ENCODE data around the gene ANKRD17.

The ANKRD17 gene

GRCh38 chr4:73222466-73223257, 35.9 kb downstream of the ANKRD17 start:
- peak; percentile 89 for TF ChIP-seq YY1 (IDR thresholded peaks at IDR 0.05; ENCODE audit: low read depth)
- TF ChIP-seq REST (IDR thresholded peaks at IDR 0.05; ENCODE audit: low read depth), result no peak
- peak; percentile 56; the same call in 1 of the 2 replicates for TF ChIP-seq NFIC (IDR thresholded peaks at IDR 0.05)
- no peak for TF ChIP-seq CREB1 (IDR thresholded peaks at IDR 0.05; ENCODE audit: low read depth)
- no peak for TF ChIP-seq RAD21 (IDR thresholded peaks at IDR 0.05; ENCODE audit: low read depth)
- no peak for TF ChIP-seq FOXM1 (IDR thresholded peaks at IDR 0.05; ENCODE audit: borderline replicate concordance, low read depth)
- peak; percentile 11; the same call in 1 of the 2 replicates for TF ChIP-seq CEBPB (IDR thresholded peaks at IDR 0.05)
- TF ChIP-seq, protein P1, sequence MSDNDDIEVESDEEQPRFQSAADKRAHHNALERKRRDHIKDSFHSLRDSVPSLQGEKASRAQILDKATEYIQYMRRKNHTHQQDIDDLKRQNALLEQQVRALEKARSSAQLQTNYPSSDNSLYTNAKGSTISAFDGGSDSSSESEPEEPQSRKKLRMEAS (IDR thresholded peaks at IDR 0.05), result peak; percentile 76
- TF ChIP-seq TAF1 (IDR thresholded peaks at IDR 0.05; ENCODE audit: low read depth), result peak; percentile 71
- TF ChIP-seq TEAD4 (IDR thresholded peaks at IDR 0.05), result no peak
- TF ChIP-seq EP300 (IDR thresholded peaks at IDR 0.05; ENCODE audit: borderline replicate concordance), result no peak; the same call in 1 of the 2 replicates
- no peak for TF ChIP-seq ZBTB7A (IDR thresholded peaks at IDR 0.05; ENCODE audit: low read depth)
- TF ChIP-seq EGR1 (IDR thresholded peaks at IDR 0.05), result no peak
- no peak for TF ChIP-seq USF1 (IDR thresholded peaks at IDR 0.05)
- TF ChIP-seq TCF12 (IDR thresholded peaks at IDR 0.05; ENCODE audit: low read depth), result no peak

- TF ChIP-seq REST (IDR thresholded peaks at IDR 0.05; ENCODE audit: low read depth) (no peak), RAD21 (IDR thresholded peaks at IDR 0.05; ENCODE audit: low read depth) (no peak), TCF12 (IDR thresholded peaks at IDR 0.05; ENCODE audit: low read depth) (no peak), TAF1 (IDR thresholded peaks at IDR 0.05; ENCODE audit: low read depth) (no peak), YY1 (IDR thresholded peaks at IDR 0.05; ENCODE audit: low read depth) (no peak)
- TF ChIP-seq, protein P1 (IDR thresholded peaks at IDR 0.05), result no peak
These were observed 36.9 kb downstream of the ANKRD17 start for GRCh38 chr4:73221734-73222133.

GRCh38 chr4:73220815-73221214, 37.8 kb downstream of the ANKRD17 start:
- TF ChIP-seq FOXM1 (IDR thresholded peaks at IDR 0.05; ENCODE audit: borderline replicate concordance, low read depth) (no peak), YY1 (IDR thresholded peaks at IDR 0.05; ENCODE audit: low read depth) (no peak), CEBPB (IDR thresholded peaks at IDR 0.05) (no peak), RAD21 (IDR thresholded peaks at IDR 0.05; ENCODE audit: low read depth) (no peak), EGR1 (IDR thresholded peaks at IDR 0.05) (no peak), USF1 (IDR thresholded peaks at IDR 0.05) (no peak), ZBTB7A (IDR thresholded peaks at IDR 0.05; ENCODE audit: low read depth) (no peak), CREB1 (IDR thresholded peaks at IDR 0.05; ENCODE audit: low read depth) (no peak), REST (IDR thresholded peaks at IDR 0.05; ENCODE audit: low read depth) (no peak), TCF12 (IDR thresholded peaks at IDR 0.05; ENCODE audit: low read depth) (no peak), NFIC (IDR thresholded peaks at IDR 0.05) (no peak), EP300 (IDR thresholded peaks at IDR 0.05; ENCODE audit: borderline replicate concordance) (no peak), TEAD4 (IDR thresholded peaks at IDR 0.05) (no peak)

Data from Ishikawa (cell line).